BE2C (cell line): ENCODE results near the gene CBLN3.

Source experiments
- DNase-seq: peaks from one replicate; pipeline ENCODE4 v3.0.0-alpha.2; 2020
- H3K27me3 ChIP-seq: fragments of 250-450 bp; sonication (Bioruptor Pico); 2 replicates; pipeline ENCODE4 v1.5.1; 2020; ENCODE audit warnings: mild to moderate bottlenecking
- H3K36me3 ChIP-seq: fragments of 250-450 bp; sonication (Bioruptor Pico); 2 replicates; pipeline ENCODE4 v1.5.1; 2020; ENCODE audit warnings: mild to moderate bottlenecking
- H3K4me1 ChIP-seq: fragments of 250-450 bp; sonication (Bioruptor Pico); 2 replicates; pipeline ENCODE4 v1.5.1; 2020
- H3K4me3 ChIP-seq: 2 replicates; pipeline ENCODE4 v1.5.1; 2011; ENCODE audit warnings: low read depth, low read length
- H3K9me3 ChIP-seq: fragments of 250-450 bp; sonication (Bioruptor Pico); 2 replicates; pipeline ENCODE4 v1.5.1; 2020
- TF ChIP-seq, protein P1 (sequence below): IDR thresholded peaks from 2 replicates; pipeline ENCODE4 v1.5.1; 2012; ENCODE audit warnings: mild to moderate bottlenecking, low read depth, low read length

CBLN3 gene

DNA sequence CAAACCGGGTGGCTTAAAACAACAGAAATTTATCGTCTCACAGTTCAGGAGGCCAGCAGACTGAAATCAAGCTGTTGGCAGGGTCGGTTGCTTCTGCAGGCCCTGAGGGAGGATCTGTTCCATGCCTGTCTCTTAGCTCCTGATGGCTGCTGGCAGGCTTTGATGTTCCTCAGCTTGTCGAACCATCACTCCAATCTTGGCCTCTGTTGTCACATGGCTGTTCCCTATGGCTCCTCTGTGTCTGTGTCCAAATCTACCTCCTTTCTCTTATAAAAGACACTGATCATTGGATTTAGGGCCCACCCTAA, 47.5 kb downstream of the CBLN3 start:
- no peaks in the 10 kb centered on the region for H3K9me3 ChIP-seq
- DNase-seq, result peak; percentile 35
- H3K27me3 ChIP-seq, result no peaks in the 10 kb centered on the region
- no peak overlapping the region for H3K4me3 ChIP-seq
- TF ChIP-seq, protein P1, sequence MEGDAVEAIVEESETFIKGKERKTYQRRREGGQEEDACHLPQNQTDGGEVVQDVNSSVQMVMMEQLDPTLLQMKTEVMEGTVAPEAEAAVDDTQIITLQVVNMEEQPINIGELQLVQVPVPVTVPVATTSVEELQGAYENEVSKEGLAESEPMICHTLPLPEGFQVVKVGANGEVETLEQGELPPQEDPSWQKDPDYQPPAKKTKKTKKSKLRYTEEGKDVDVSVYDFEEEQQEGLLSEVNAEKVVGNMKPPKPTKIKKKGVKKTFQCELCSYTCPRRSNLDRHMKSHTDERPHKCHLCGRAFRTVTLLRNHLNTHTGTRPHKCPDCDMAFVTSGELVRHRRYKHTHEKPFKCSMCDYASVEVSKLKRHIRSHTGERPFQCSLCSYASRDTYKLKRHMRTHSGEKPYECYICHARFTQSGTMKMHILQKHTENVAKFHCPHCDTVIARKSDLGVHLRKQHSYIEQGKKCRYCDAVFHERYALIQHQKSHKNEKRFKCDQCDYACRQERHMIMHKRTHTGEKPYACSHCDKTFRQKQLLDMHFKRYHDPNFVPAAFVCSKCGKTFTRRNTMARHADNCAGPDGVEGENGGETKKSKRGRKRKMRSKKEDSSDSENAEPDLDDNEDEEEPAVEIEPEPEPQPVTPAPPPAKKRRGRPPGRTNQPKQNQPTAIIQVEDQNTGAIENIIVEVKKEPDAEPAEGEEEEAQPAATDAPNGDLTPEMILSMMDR, result no peak
- H3K36me3 ChIP-seq, result peaks cover 9% of the 10 kb centered on the region; the same call in 1 of the 2 replicates
- peaks cover 9% of the 10 kb centered on the region; the same call in 1 of the 2 replicates for H3K4me1 ChIP-seq

DNA sequence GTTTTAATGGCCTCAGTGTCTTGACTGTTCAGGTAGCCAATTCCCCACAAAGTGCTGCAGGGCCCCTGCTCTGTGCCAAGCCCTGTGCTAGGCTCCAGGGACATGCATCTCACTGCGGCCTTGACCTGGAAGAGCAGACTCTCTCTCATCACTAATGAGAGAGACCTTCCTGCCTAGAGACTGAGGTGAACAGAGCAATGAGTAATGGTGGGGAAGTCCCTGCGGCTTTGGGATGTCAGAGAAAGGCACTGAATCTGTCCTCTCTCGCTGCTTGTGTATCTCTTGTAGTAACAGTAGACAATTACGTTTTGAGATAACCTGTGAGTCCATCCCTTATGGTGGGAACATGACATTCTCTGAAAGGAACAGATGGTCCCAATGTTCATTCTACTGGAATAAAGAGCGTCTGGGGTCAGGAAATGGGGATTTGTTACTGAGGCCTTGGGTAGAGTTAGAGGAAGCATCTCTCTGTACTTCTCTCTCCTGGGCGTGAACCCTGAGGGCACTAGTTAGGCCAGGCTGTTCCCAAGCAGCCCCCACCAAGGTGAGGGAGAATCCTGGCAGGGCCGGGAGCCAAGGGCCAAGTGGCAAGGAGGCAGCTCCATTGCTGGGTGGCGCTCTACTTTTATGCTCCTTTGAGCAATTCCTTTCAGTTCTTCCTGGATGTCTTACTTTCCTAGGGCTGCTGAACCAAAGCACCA, 48.0 kb downstream of the CBLN3 start:
- TF ChIP-seq, protein P1, result no peak
- H3K4me1 ChIP-seq, result peaks cover 11% of the 10 kb centered on the region; the same call in 1 of the 2 replicates
- no peak for DNase-seq
- H3K9me3 ChIP-seq, result no peaks in the 10 kb centered on the region
- H3K36me3 ChIP-seq, result peaks cover 14% of the 10 kb centered on the region
- H3K4me3 ChIP-seq, result no peak overlapping the region
- H3K27me3 ChIP-seq, result no peaks in the 10 kb centered on the region

DNA sequence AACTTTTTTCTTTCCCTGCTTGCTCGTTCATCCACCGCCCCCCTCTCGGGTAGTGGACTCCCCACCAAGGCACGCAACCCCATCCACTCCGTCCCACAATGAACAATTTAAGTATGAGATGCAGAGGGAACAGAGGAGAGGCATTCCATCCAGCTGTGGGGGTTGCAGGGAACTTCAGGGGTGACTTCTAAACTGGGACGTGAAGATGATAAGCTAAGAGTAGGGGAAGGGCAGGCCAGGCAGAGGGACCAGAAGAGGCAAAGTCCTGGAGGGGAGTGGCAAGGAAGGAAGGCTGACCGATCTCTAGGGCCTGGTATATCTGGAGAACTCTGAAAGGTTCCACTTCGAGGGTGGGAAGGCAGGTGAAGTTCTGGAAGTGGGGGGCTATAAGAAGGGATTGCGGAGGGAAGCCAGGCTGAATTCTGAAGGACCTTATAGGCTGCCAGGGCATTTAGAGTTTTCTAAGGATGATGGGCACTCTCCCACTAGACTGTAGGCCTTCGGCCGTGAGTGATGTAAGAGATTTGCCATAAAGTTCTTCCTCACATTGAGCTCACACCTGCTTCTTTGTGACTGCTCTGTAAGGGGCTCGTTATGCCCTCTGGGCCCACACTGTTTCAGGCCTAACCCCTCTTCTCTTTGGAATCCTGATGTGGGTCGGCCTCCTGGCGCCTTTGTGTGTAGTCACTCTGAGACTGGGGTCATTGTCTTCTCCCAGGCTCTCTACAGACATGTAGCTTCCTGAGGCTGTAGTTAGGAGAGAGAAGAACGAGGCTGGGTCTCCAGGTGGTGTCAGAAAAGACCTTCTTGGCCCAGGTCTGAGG, 49.3 kb downstream of the CBLN3 start:
- no peaks in the 10 kb centered on the region for H3K27me3 ChIP-seq
- no peak for DNase-seq
- TF ChIP-seq, protein P1, result no peak
- no peak overlapping the region for H3K4me3 ChIP-seq
- peaks cover 28% of the 10 kb centered on the region for H3K36me3 ChIP-seq
- H3K4me1 ChIP-seq, result peaks cover 11% of the 10 kb centered on the region; the same call in 1 of the 2 replicates
- H3K9me3 ChIP-seq, result no peaks in the 10 kb centered on the region

DNA sequence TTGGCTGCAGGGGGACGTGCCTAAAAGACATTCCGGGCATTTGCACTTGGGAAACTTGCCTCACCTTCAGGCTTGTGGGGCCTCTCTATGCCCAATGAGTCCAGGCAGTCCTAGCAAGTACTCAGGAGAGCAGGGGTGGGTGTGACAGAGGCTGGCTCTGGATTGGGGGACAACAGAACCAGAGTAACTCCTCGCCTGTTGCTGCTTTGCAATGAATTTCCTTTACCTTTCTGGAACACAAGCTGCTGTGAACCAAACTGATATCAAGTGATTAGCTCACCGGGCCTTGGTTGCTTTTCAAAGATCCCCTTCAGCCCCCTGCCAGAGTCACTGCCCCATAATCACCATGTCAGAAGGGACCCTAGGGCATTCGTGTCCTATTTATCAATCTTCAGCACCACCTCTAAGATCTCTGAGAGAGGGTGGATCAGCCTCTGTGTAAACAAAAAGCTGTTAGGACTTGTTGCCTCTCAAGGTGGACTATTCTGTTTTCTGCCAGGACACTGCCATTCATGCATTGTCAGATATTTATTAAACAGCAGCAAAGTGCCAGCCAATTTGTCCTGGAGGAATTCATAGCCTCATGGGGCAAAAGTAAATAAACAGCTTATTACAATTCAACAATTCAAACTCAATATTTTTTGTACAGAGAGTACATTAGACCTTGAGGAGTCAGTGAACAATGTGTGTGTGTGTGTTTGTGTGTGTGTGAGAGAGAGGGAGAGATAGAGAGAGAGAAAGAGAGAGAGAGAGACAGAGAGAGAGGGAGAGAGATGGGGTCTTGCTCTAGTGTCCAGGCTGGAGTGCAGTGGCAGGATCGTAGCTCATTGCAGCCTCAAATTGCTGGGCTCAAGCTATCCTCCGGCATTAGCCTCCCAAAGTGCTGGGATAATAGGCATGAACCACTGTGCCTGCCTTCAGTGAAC, 50.2 kb downstream of the CBLN3 start:
- Histone ChIP-seq H3K27me3 (no peaks in the 10 kb centered on the region), H3K9me3 (no peaks in the 10 kb centered on the region), H3K4me1 (peaks cover 13% of the 10 kb centered on the region; the same call in 1 of the 2 replicates), H3K4me3 (no peak overlapping the region), H3K36me3 (peaks cover 34% of the 10 kb centered on the region)
- TF ChIP-seq, protein P1, result no peak
- DNase-seq, result no peak

DNA sequence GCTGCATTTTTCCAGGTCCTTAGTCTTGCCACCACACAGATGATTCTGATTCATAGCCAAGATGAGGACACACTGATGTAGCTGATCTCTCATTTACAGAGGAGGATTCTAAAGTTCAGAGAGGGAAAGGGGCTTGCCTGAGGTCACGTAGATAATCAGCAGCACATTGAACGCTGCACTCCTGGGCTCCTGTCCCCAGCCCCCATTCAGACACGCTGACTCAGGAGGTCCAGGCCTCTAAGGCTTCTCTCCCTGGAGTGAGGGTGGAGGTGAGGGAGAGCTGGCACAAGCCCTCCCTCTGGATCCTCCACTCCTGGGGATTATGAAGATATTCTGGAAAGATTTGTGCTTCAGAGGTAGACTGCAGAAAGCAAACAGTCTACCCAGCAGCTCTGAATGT, 51.1 kb downstream of the CBLN3 start:
- Histone ChIP-seq H3K4me3 (no peak overlapping the region), H3K9me3 (no peaks in the 10 kb centered on the region)
- TF ChIP-seq, protein P1, result no peak

More for the DNA sequence above, 51.1 kb downstream of the CBLN3 start:
- DNase-seq, result no peak
- Histone ChIP-seq H3K27me3 (no peaks in the 10 kb centered on the region), H3K36me3 (peaks cover 43% of the 10 kb centered on the region), H3K4me1 (peaks cover 23% of the 10 kb centered on the region; the same call in 1 of the 2 replicates)
